GM19324 (cell line): ENCODE data around the gene ELMOD1.

ENCODE experiments used
- ATAC-seq: cut with Tn5 transposase; IDR thresholded peaks from one replicate; pipeline ENCODE4 v1.9.1; 2021; ENCODE audit warnings: mild to moderate bottlenecking, moderate library complexity; ENCODE audit not compliant: unreplicated experiment, low FRiP score

Gene ELMOD1

GRCh38 chr11:107581147-107581546 is 9.8 kb upstream of the ELMOD1 start:
- no peak for ATAC-seq

DNA sequence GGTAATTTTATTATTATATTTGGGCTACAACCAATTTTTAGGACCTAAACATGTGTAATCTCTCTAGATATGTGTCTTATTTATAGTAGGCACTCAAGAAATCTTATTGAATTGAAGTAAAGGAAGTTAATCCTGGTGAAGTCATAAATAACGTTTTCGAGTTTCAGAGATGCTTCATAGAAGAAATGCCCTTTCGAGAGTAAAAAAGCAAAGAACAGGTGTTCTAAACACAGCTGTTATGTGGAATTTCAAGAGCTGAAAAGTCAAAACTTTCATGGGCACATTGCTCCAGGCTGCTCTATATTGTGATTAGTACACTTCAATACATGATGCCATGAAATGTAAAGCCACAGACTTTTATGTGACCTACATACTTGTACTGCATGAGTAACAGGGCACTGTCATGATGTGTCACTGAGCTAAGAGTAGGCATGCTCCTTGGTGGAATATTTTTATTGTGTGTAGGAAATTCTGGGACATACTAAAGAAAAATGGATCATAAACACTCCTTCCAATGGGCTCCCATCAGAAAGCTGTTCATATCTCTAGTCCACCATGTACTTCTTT is 7.2 kb upstream of the ELMOD1 start:
- ATAC-seq, result no peak

DNA sequence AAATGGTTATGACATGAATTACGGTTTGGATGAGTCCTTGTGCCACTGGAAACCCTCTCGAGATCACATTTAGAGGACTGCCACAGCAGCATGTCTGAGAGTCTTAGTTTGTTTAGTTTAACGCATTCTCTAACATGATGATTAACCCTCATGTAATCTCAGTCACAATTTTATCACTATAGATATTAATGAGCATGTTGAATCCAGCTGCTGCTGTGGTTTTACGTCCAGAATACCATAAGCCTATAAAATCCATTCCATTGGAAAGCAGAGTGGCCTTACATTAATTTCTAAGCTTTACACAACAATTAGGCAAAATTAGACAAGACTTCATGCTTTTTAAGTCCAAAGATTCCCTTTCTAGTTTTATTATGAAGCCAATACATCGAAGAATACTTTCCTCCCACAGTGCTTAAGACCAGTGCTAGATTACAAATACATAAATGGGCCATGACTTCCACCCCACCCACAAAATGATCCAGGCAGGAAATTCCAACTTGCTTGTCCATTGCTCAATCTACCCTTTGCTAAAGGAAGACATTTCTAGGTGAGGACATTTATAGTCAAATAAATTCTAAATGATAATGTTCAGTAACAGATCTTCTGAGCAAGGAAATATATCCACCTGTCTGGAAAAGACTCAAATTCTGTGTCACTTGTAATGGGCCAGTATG is 3.5 kb upstream of the ELMOD1 start:
- ATAC-seq, result no peak

DNA sequence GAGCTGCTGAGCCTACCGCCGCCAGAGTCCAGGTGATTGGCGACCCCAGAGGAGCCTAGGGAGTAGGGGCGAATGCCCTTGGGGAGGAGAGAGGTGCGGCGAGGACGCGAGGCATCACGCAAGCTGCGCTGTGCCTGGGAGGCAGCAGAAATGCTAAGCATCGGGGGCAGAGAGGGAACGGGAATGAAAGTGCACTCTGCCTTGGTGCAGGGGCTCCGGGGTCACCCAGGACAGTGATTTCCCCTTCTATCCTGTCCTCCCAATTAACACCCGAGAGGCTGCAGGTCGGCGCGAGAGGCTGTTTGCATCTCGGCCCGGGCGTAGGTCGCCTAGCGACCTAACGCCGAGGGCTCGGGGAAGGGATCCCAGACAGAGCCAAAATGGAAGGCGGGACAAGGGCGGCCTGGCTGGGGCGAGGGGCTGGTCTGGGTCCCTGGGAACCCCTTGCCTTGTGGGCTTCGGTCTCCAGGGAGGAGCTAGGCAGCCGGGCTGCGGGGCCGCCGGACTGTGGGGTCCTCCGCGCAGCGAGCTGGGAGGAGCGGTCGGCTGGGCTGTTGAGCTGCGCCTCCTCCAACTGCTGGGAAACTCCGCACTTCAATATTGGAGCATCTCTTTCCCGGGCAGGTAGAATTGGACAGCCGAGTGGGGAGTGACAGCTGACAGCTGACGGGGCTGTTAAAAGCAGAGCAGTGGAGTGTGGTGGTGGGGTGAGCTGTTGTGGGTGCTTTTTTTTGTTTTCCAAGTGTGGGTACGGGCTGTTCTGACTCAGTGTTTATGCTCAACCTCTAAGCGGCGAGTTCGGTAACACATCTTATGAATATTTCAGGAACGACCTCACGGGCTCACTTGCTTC is 657 bp downstream of the ELMOD1 start:
- no peak for ATAC-seq

GRCh38 chr11:107592231-107592590 is 1.3 kb downstream of the ELMOD1 start:
- ATAC-seq, result no peak

GRCh38 chr11:107592813-107593212 is 1.9 kb downstream of the ELMOD1 start:
- ATAC-seq, result no peak

- ATAC-seq, result no peak
Measured at GRCh38 chr11:107593951-107594350, 3.0 kb downstream of the ELMOD1 start.

- no peak for ATAC-seq
Measured at GRCh38 chr11:107594736-107595135, 3.8 kb downstream of the ELMOD1 start.

DNA sequence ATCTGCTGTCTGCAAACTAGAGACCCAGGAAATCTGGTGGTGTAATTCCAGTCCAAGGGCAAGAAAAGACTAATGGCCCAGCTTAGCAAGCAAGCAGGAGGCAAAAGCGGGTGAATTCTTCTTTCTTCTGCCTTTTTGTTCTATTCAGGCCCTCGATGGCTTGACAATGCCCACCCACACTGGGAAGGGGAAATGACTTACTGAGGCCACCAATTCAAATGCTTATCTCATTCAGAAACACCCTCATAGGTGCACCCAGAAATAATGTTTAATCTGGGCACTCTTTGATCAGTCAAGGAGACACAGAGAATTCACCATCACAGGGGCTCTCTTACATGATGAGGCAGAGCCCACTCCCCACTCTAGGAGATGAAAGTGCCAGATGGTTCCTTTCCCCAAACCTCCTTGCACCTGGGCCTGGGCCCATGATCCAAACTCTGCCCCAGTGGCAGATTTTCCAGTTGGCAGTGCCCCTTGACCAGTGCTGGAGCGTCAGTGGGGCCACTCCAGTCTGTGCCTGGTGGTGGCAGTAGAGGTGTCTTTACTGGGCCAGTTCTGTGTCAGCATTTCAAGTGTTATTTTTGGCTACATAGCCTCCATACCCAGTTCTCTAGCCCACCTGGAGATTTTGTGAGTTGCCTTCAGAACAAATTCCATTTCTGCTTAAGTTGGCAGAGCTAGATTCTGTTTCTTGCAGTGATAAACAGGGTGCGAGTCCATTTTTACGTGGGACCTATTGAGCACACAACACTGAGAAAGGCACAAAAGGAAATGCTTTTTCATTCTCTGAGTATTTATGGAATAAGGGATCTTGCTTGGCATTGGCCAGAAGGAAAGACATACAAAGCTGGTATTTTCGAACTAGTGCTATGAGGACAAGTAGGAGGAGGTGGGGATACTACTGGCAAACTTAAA is 7.5 kb downstream of the ELMOD1 start:
- no peak for ATAC-seq

DNA sequence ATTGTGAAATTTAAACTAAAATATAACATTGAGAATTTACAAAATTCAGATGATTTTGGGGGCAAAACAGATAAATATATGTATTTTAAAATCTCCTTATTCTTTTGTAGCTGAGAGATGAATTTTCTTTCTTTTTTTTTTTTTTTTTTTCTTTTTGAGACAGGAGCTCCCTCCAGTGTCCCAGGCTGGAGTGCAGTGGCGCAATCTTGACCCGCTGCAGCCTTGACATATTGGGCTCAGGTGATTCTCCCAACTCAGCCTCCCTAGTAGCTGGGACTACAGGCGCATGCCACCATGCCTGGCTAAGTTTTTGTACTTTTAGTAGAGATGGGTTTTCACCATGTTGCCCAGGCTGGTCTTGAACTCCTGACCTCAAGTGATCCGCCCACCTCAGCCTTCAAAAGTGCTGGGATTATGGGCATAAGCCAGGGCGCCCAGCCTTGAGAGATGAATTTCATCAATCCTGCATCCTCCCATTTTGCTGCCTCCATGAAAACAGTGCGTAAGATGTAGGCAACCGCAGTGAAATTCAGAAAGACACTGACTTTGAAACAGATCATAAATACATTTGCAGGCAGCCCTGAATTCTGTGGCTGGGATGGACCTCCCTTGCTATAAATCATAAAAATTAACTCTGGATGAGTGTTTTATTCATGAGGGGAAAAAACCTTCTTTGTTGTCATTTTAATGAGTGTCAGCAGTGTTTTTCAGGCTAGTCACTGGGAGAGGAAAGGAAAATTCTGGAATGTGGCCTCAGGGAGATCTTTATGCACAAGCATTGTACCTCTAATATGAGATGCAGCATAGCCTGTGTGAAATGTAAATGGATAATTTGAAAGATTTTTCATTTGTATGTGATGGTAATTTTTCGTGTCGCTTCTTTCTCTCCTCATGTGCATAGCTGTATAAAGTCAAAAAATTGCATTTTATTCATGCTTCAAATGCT is 14.4 kb downstream of the ELMOD1 start:
- ATAC-seq, result no peak

DNA sequence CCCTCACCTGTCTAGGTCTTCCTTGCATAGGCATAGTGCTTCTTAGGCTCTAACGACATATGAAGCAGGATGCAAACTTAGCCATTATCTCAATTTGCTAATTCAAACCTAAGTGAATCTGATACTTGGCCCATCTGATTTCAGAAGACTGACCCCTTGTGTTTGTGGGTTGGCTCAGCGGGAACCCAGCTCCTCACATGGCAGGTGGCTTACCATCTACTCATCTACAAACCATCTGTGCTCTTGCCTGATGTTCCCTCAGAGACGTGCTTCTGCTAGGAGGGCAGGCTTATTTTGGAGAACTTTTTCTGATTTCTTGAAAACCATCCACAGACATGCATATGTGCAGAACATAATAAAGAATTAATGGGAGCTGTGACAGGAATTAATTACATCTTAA is 15.2 kb downstream of the ELMOD1 start:
- no peak for ATAC-seq

GRCh38 chr11:107608809-107609208 is 17.9 kb downstream of the ELMOD1 start:
- ATAC-seq, result no peak

DNA sequence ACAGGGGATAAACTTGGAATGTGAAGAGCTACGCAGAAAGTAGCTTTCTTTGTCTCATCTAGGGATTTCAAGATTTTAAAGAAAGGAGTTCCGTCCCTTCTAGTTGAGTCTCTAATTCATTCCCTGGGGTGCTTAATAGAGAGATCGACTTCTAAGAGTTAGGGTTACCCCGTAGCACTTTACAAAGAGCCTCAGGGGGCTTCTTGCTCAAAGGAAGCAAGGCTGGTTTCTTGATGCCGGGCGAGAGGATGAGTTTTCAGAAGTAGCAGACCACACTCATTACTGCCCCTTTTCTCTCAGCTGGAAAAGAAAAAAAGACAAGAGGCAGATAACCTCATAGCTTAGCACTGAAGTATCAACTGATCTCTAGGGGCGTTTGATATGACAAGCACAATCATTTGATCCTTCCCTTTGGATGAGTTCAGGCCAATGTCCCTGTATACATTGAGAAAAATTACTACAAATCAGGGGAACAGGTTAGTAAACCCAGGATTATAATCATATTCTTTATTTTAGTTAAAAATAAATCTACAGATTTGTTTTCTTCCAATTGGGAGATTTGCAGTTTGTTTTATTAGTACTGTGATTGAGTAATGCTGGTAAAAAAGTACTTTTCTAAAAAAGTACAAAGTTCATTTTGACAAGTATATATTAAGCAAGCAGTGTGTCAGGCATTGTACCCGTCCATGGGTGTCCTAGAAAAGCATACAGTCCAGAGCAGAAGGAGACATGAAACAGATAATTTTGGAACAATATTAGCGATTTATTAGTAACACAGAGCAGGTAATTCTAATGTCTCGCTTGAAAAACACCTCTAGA is 18.7 kb downstream of the ELMOD1 start:
- no peak for ATAC-seq

- ATAC-seq, result no peak
Measured at GRCh38 chr11:107612445-107612844, 21.5 kb downstream of the ELMOD1 start.

GRCh38 chr11:107619926-107620325 is 29.0 kb downstream of the ELMOD1 start:
- ATAC-seq, result no peak

DNA sequence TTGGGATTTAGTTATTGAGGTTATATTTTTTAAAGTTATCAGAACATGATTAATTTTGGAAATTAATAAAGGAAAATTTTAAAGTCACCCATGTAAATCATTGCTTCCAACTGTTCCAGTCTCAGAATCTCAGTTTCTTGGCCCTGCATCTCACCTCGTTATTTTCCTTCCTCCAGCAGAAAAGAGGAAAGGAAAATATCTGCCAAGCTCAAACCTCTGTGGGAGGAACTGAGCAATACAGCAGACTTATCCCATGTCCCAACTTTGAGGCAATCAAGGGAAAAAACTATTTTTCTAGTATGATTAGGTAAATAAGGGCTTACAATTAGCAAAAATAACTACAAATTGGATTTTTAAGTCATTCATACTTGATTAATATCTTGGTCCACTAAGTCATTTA is 30.1 kb downstream of the ELMOD1 start:
- no peak for ATAC-seq

- ATAC-seq, result no peak
Measured at GRCh38 chr11:107623183-107623582, 32.2 kb downstream of the ELMOD1 start.

DNA sequence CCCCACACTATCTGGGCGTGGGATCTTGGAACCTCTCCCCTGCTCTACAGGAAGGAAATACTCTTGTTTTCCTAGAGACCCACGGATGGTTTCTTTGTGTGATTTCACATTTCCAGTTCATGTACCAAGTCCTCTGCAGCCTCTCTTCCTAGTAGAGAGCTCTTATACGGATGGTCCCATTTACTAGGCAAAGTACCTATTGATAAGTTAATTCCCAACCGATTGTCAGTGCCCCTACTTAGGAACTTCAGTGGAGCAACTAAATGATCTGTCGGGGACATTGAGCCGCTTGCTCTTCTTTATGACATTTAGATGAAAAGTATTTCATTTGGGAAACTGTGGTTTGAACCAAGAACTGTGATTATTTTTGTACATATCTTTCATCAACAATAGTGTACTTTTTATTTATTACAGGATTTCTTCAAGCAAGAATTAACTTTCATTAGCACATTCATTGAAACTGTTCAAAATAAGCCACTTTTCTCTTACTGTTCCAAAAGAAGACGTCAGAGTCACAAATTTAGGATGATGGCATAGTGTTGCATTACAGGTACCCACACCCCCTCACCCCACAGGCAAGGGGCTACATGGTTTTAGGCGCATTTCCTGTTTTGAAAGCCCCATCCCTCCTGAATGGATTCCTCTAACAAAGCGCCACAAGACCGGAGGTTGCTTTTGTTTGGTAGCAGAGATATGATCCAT is 34.2 kb downstream of the ELMOD1 start:
- no peak for ATAC-seq
